Neural crest cell (in vitro differentiated cells): Measurements from ENCODE around the gene CCDC60. TPM values are rescaled to one million over a fixed set of nuclear protein-coding genes. Genes with fewer than 3 reads are reported as not detected.
A peak's percentile ranks its signal among the peaks of the same experiment; 100 is the strongest.

Source experiments
- DNase-seq: peaks from one replicate; pipeline ENCODE4 v3.0.0; 2021; ENCODE audit warnings: low read depth, mixed read lengths, low spot score
- H3K27ac Mint-ChIP-seq: one replicate; pipeline ENCODE4 v1.8.0; 2021; ENCODE audit warnings: mild to moderate bottlenecking, mixed read lengths; ENCODE audit not compliant: unreplicated experiment
- H3K27me3 Mint-ChIP-seq: 2 replicates; pipeline ENCODE4 v1.8.0; 2021; ENCODE audit warnings: low read depth, mild to moderate bottlenecking, mixed read lengths
- H3K36me3 Mint-ChIP-seq: 2 replicates; pipeline ENCODE4 v1.8.0; 2021; ENCODE audit warnings: low read depth, mild to moderate bottlenecking, mixed read lengths
- H3K4me1 Mint-ChIP-seq: 2 replicates; pipeline ENCODE4 v1.8.0; 2021; ENCODE audit warnings: mixed read lengths
- H3K4me3 Mint-ChIP-seq: one replicate; pipeline ENCODE4 v1.8.0; 2021; ENCODE audit warnings: mild to moderate bottlenecking, mixed read lengths
- H3K9me3 Mint-ChIP-seq: 2 replicates; pipeline ENCODE4 v1.8.0; 2021; ENCODE audit warnings: mixed read lengths
- total RNA-seq: library from RNA; stranded (reverse); gene quantifications from 2 replicates; pipeline ENCODE4 v1.2.1, GENCODE V29; 2021
- TF ChIP-seq, protein P1 (sequence below): fragments of 200-600 bp; sonication (generic); conservative IDR thresholded peaks from 2 replicates; pipeline ENCODE4 v1.5.0; 2021; ENCODE audit warnings: antibody characterized with exemption, mild to moderate bottlenecking

The CCDC60 gene
- total RNA-seq, 1 donor from 2014 or later, result 0.75 TPM

DNA sequence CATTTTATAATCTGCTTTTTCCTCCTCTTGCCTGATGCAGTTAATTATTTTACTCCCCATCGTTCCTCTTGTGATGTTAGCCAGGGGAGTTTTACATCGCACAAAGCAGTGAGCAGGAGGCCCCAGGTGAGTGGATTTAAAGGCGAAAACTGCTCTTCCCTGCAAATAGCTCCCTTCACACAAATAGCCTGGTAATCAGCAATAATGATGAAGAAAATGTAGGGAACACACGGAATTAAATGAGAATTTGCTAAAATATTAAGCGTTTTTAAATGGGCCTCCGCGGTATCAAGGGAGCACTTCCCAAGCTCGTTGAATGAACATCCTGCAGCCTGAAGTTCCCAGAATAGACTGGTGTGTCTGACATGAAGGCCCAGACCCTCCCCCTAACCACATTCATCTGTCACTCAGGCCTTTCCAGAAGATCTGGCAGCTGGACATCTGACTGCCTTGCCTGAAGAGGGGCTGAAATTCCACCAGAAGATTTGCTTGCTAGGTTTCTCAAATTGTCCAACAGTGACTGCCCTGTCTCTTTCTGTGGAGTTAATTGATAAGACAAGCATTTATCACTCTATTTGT is 127.2 kb downstream of the CCDC60 start:
- no peaks in the 10 kb centered on the region for H3K9me3 Mint-ChIP-seq
- TF ChIP-seq, protein P1, sequence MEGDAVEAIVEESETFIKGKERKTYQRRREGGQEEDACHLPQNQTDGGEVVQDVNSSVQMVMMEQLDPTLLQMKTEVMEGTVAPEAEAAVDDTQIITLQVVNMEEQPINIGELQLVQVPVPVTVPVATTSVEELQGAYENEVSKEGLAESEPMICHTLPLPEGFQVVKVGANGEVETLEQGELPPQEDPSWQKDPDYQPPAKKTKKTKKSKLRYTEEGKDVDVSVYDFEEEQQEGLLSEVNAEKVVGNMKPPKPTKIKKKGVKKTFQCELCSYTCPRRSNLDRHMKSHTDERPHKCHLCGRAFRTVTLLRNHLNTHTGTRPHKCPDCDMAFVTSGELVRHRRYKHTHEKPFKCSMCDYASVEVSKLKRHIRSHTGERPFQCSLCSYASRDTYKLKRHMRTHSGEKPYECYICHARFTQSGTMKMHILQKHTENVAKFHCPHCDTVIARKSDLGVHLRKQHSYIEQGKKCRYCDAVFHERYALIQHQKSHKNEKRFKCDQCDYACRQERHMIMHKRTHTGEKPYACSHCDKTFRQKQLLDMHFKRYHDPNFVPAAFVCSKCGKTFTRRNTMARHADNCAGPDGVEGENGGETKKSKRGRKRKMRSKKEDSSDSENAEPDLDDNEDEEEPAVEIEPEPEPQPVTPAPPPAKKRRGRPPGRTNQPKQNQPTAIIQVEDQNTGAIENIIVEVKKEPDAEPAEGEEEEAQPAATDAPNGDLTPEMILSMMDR, result no peak
- H3K27ac Mint-ChIP-seq, result no peak overlapping the region
- H3K27me3 Mint-ChIP-seq, result peaks cover 10% of the 10 kb centered on the region
- no peaks in the 10 kb centered on the region for H3K36me3 Mint-ChIP-seq
- H3K4me1 Mint-ChIP-seq, result peaks cover 5% of the 10 kb centered on the region
- DNase-seq, result no peak
- no peak overlapping the region for H3K4me3 Mint-ChIP-seq

GRCh38 chr12:119463211-119463926 is 128.8 kb downstream of the CCDC60 start:
- H3K9me3 Mint-ChIP-seq, result no peaks in the 10 kb centered on the region

GRCh38 chr12:119468296-119468695 is 133.8 kb downstream of the CCDC60 start:
- peaks cover 19% of the 10 kb centered on the region for H3K27me3 Mint-ChIP-seq
- no peak for DNase-seq
- no peaks in the 10 kb centered on the region for H3K4me1 Mint-ChIP-seq
- H3K27ac Mint-ChIP-seq, result no peak overlapping the region
- H3K9me3 Mint-ChIP-seq, result no peaks in the 10 kb centered on the region
- TF ChIP-seq, protein P1, result no peak
- no peak overlapping the region for H3K4me3 Mint-ChIP-seq
- no peaks in the 10 kb centered on the region for H3K36me3 Mint-ChIP-seq

More at GRCh38 chr12:119463211-119463926, 128.8 kb downstream of the CCDC60 start:
- peaks cover 7% of the 10 kb centered on the region for H3K27me3 Mint-ChIP-seq
- DNase-seq, result no peak
- H3K27ac Mint-ChIP-seq, result no peak overlapping the region
- peaks cover 5% of the 10 kb centered on the region for H3K4me1 Mint-ChIP-seq
- no peaks in the 10 kb centered on the region for H3K36me3 Mint-ChIP-seq
- TF ChIP-seq, protein P1, result no peak
- H3K4me3 Mint-ChIP-seq, result no peak overlapping the region

GRCh38 chr12:119475650-119476049 is 141.1 kb downstream of the CCDC60 start:
- no peaks in the 10 kb centered on the region for H3K4me1 Mint-ChIP-seq
- TF ChIP-seq, protein P1, result no peak
- H3K9me3 Mint-ChIP-seq, result no peaks in the 10 kb centered on the region
- no peak overlapping the region for H3K27ac Mint-ChIP-seq
- no peaks in the 10 kb centered on the region for H3K36me3 Mint-ChIP-seq
- no peak overlapping the region for H3K4me3 Mint-ChIP-seq
- H3K27me3 Mint-ChIP-seq, result peaks cover 33% of the 10 kb centered on the region
- no peak for DNase-seq

DNA sequence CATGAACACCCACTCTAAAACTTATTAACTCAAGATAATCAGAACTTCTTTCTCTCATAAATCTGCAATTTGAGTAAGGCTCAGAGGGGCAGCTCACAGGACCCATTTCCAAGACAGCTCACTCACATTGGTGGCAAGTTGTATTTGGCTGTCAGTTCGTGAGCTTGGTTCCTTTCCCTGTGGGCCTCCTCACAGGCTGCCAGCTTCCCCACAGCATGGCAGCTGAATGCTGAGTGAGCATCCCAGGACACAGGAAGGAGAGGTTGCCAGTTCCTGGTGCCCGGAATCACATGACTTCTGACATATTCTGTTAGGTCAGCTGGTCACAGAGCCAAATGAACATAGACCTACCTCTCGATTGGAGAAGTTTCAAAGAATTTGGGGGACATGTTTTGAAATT is 142.4 kb downstream of the CCDC60 start:
- no peak overlapping the region for H3K4me3 Mint-ChIP-seq
- H3K4me1 Mint-ChIP-seq, result no peaks in the 10 kb centered on the region
- H3K36me3 Mint-ChIP-seq, result no peaks in the 10 kb centered on the region
- TF ChIP-seq, protein P1, result no peak
- peak overlapping the region; percentile 54 for H3K27ac Mint-ChIP-seq
- H3K27me3 Mint-ChIP-seq, result peaks cover 29% of the 10 kb centered on the region
- H3K9me3 Mint-ChIP-seq, result no peaks in the 10 kb centered on the region
- DNase-seq, result no peak
